IPS-18a (cell line): ENCODE data around the gene EXOC3L4.
"Not testable (repeated sequence)": the region's sequence is repeated elsewhere in the genome, so short reads cannot be mapped to it uniquely, and the experiment has no call there.

Experiments
- H3K27ac ChIP-seq: one replicate; pipeline ENCODE4 v1.5.1; 2013; ENCODE audit warnings: low read length
- H3K27me3 ChIP-seq: one replicate; pipeline ENCODE4 v1.6.1; 2013; ENCODE audit warnings: mild to moderate bottlenecking, low read length; ENCODE audit not compliant: control insufficient read depth, insufficient read depth
- H3K36me3 ChIP-seq: one replicate; pipeline ENCODE4 v1.6.1; 2013; ENCODE audit warnings: low read depth, low read length; ENCODE audit not compliant: control insufficient read depth
- H3K4me1 ChIP-seq: one replicate; pipeline ENCODE4 v1.6.1; 2013; ENCODE audit warnings: low read depth, low read length; ENCODE audit not compliant: control insufficient read depth
- H3K4me3 ChIP-seq: one replicate; pipeline ENCODE4 v1.5.1; 2013; ENCODE audit warnings: low read length
- H3K9ac ChIP-seq: one replicate; pipeline ENCODE4 v1.6.1; 2013; ENCODE audit warnings: mild to moderate bottlenecking, low read length, moderate library complexity
- H3K9me3 ChIP-seq: one replicate; pipeline ENCODE4 v1.6.1; 2013; ENCODE audit warnings: low read depth, low read length; ENCODE audit not compliant: control insufficient read depth

Gene EXOC3L4

DNA sequence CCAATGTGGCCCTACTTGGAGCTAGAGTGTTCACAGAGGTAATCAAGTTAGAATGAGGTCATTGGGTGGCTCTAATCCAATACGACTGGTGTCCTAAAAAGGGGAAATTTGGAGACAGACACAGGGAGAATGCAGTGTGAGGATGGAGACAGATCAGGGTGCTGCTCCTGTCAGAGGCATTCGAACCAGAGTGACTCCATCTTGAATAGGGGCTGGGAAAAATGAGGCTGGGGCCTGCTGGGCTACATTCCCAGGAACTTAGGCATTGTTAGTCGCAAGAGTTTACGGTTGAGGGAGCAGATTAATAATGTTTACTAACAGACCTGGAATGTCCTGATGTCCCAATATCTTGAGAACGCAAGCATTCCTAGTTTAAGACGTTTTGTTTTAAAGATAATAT is 49.0 kb downstream of the EXOC3L4 start:
- no peaks in the 10 kb centered on the region for H3K9me3 ChIP-seq
- H3K4me3 ChIP-seq, result no peak overlapping the region
- H3K27ac ChIP-seq, result no peak overlapping the region
- peaks cover 6% of the 10 kb centered on the region for H3K4me1 ChIP-seq
- H3K36me3 ChIP-seq, result no peaks in the 10 kb centered on the region
- peaks cover 18% of the 10 kb centered on the region for H3K27me3 ChIP-seq
- H3K9ac ChIP-seq, result no peak overlapping the region

DNA sequence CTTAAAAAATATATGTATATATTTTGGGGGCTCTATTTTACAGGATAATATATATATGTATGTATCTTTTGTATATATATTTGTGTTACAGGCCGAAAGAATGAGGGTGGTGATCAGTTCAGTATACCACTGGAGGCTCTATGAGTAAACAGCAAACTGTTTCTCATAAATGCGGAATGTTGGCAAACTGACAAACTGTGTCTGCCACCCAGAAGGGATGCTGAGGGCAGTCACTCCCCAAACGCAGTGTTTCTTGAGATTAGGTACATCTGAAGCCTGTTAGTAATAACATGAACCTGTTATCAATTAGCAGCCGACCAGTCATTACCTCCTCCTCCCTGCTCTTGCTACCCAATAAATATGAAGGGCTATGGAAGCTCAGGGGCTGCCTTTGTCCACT is 49.6 kb downstream of the EXOC3L4 start:
- Histone ChIP-seq H3K9ac (no peak overlapping the region), H3K27me3 (peaks cover 15% of the 10 kb centered on the region), H3K9me3 (no peaks in the 10 kb centered on the region), H3K4me1 (peaks cover 6% of the 10 kb centered on the region), H3K27ac (no peak overlapping the region), H3K4me3 (no peak overlapping the region), H3K36me3 (no peaks in the 10 kb centered on the region)

DNA sequence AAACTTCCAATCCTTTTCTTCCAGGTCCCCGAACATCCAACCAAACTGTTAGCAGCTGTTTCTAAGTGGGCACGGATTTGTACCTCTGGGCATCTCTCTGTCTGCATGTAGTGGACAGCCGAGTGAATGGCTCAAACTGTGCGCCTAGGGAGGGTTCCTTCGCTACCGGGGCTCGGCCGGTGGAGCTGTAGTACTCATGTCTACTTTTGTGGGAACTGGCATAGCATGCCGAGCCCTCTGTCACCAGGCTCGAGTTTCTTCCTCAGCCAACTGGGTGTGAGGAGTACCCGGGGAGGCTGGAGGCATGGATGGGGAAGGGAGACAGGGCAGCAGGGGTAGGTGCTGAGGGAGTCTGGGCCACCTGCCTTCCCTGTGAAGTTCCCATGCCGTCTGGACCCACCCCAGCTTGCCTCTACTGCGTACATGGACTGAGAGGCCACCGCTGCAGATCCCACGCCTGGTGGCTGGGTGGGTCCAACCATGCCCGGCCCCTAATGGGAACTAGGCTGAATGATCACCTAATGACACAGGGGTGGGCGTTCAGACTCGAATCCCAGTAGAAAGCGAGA is 51.7 kb downstream of the EXOC3L4 start:
- no peaks in the 10 kb centered on the region for H3K27me3 ChIP-seq
- no peak overlapping the region for H3K9ac ChIP-seq
- no peak overlapping the region for H3K27ac ChIP-seq
- no peaks in the 10 kb centered on the region for H3K9me3 ChIP-seq
- no peaks in the 10 kb centered on the region for H3K4me1 ChIP-seq
- no peak overlapping the region for H3K4me3 ChIP-seq
- no peaks in the 10 kb centered on the region for H3K36me3 ChIP-seq

DNA sequence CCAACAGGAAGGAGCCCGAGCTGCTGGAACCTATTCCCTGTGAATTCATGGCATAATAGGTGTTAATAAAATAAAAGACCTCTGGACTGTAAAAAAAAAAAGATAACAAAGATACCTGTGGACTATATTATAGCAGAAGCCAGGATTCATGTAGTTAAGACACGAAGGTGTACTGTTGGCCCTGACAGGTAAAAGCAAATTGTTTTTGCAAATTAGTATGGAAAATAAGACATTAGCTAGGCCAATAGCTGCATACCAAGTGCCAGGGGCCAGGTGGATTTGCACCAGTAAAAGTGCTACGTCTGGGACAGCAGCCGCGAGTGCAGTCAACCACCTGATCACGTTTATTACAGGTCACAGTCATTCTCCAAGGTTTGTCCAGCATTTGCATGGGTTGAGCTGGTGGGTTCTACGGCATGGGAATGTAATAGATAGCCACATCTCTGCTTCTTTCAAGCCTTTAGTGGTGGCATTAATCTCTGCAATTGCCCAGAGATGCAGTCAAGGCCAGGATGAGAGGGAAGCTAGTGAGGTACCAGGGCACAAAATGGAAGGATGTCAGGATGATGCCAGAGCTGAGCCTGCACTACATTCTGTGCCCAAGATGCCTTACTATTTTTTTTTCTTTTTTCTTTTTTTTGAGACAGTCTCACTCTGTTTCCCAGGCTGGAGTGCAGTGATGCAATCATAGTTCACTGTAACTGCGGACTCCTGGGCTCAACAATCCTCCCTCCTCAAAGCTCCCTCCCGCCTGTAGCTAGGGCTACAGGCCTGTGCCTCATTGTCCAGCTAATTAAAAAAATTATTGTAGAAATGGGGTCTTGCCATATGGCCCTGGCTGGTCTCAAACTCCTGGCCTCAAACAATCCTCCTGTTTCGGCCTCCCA is 55.1 kb downstream of the EXOC3L4 start:
- Histone ChIP-seq H3K27me3 (no peaks in the 10 kb centered on the region), H3K36me3 (no peaks in the 10 kb centered on the region), H3K9ac (no peak overlapping the region), H3K9me3 (no peaks in the 10 kb centered on the region), H3K4me1 (no peaks in the 10 kb centered on the region), H3K4me3 (no peak overlapping the region), H3K27ac (no peak overlapping the region)

DNA sequence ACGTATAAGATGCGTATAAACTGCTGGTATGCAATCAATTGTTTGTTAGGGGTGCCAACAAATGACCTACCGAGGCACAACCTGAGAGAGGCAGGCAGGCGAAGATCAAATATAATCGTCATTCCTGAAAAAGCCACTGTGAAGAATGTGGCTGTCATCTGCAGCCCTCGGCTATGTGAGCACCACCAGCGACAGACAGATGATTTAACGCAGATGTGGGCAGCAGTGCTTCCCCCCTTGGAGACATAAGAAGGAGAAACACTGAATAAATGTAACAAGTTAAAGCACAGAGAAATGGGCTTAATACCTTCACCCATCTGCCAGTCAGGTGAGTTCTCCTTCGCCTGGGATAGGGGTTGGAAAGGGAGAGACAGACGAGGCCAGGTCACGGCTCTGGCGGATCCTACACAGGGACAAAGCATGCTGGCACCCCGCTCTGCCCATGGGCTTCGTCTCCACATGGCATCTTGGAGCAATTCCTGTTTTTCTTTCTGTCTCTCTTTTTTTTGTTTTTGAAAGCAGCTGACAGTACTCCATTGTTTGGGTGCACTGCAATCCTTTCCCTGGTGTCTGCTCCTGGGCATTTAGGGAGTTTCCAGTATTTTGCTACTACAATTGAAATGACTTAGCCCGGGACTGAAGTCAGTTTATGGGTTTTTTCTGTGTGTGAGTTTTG is 56.9 kb downstream of the EXOC3L4 start:
- Histone ChIP-seq H3K27ac (no peak overlapping the region), H3K36me3 (no peaks in the 10 kb centered on the region), H3K9ac (no peak overlapping the region), H3K27me3 (no peaks in the 10 kb centered on the region), H3K4me3 (no peak overlapping the region), H3K9me3 (no peaks in the 10 kb centered on the region), H3K4me1 (no peaks in the 10 kb centered on the region)

DNA sequence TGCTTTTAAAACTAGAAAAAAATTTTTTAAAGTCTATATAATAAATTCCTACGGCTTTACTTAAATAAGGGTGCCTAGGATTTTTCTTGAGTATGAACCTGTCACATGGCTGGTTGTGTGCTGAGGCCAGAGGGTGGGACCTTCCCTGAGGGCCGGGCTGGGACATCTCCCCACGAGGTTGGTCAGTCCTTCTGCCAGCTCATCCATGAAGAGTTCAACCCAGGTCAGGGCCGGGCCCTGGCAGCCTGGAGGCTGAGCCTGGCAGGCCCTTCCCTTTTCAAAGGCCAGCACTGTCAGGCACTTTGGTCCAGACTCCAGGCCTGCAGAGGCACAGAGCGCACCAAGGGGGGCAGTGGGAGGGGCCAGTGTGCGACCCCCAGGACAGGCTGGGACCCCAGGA is 60.5 kb downstream of the EXOC3L4 start:
- Histone ChIP-seq H3K36me3 (no peaks in the 10 kb centered on the region), H3K27ac (no peak overlapping the region), H3K4me1 (peaks cover 3% of the 10 kb centered on the region), H3K9ac (no peak overlapping the region), H3K4me3 (no peak overlapping the region), H3K9me3 (no peaks in the 10 kb centered on the region), H3K27me3 (no peaks in the 10 kb centered on the region)

DNA sequence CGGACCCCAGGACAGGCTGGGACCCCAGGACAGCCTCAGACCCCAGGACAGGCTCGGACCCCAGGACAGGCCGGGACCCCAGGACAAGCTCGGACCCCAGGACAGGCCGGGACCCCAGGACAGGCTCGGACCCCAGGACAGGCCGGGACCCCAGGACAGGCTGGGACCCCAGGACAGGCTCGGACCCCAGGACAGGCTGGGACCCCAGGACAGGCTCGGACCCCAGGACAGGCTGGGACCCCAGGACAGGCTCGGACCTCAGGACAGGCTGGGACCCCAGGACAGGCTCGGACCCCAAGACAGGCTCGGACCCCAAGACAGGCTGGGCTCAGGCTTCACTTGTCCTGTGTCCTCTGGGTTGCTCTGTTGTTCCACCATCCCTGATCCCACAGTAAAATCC is 60.9 kb downstream of the EXOC3L4 start:
- not testable (repeated sequence) for H3K27me3 ChIP-seq, H3K9ac ChIP-seq, H3K4me1 ChIP-seq, H3K27ac ChIP-seq, H3K9me3 ChIP-seq, H3K4me3 ChIP-seq, H3K36me3 ChIP-seq

DNA sequence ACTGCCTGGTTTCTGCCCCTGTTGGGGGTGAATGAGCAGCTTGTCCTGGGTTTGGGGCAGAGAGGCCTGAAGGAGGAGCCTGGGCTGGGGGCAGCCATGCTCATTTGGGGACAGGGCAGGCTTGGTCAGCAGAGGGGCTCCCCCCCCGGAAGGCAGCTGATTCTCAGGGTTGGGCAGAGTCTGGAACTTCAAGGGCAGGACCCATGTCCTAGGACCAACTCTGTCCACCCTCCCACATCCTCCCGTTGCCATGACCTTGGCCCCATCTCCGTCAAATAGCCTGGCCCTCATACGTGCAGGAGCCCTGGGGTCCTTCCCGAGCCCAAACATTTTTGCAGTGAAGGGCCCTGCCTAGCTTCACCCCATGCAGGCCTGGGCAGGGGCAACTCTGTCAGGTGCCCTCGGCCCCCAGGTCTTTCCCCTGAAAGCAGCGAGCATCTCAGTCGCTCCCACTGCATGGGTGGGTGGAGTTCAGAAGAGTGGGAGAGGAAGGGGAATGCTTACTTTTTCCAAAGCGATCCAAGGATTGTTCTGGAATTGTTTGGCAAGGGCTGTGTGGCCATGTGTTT is 61.4 kb downstream of the EXOC3L4 start:
- no peaks in the 10 kb centered on the region for H3K36me3 ChIP-seq
- H3K27ac ChIP-seq, result no peak overlapping the region
- peaks cover 3% of the 10 kb centered on the region for H3K4me1 ChIP-seq
- H3K9me3 ChIP-seq, result no peaks in the 10 kb centered on the region
- no peaks in the 10 kb centered on the region for H3K27me3 ChIP-seq
- no peak overlapping the region for H3K4me3 ChIP-seq
- H3K9ac ChIP-seq, result no peak overlapping the region

DNA sequence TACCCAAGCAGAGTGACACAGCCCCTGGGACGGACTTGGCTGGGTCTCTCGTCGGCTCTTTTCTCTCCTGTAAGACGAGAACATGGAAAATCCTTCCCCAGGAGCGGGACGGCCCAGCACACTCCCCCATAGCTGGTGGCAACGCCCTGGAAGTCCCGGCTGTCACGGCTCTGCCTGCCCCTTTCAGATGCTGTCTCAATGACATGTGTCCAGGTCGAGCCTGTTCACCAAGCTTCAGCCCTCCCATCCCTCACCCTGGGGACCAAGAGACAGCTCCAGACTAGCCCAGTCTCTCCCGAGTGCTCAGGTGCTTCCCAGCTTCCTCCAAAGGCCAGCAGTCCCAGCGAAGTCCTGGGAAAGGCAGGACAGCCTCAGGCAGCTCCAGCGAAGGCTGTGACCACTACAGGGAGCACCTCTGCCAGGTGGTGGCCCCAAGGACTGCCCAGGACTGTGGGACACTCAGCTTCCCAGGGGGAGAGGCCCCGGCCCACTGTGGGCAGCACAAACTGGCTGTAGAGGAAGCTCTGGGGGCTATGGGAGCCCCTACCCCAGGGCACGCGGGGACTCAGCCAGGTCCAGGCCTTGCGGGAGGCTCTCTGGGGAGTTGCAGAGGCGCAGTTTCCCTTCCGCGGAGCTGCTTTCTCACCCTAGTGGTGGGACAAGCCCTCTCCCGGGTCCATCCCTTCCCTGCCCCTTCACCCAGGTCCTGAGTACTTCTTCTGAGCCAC is 62.3 kb downstream of the EXOC3L4 start:
- H3K9ac ChIP-seq, result no peak overlapping the region
- no peak overlapping the region for H3K27ac ChIP-seq
- H3K9me3 ChIP-seq, result no peaks in the 10 kb centered on the region
- H3K27me3 ChIP-seq, result no peaks in the 10 kb centered on the region
- no peak overlapping the region for H3K4me3 ChIP-seq
- H3K4me1 ChIP-seq, result peaks cover 3% of the 10 kb centered on the region
- H3K36me3 ChIP-seq, result no peaks in the 10 kb centered on the region

DNA sequence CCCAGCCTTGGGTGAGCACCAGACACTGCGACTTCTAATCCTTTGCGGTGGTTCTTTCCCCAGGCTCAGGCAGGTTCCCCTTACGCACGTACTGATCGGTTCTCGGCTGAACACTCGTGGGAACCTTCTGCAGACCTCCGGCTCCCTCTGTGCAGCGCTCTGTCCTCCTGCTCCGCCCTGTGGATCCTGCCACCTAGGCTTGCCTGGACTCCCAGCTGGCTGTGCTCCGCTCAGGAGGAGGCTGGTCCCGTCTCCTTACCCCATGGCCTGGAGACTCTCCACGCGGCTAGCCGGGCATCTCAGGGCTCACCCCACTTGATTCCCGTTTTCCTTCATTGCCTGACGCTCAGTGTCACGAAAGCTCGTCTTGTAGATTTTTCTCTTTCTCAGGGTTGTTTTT is 63.4 kb downstream of the EXOC3L4 start:
- H3K9me3 ChIP-seq, result no peaks in the 10 kb centered on the region
- no peak overlapping the region for H3K9ac ChIP-seq
- H3K27me3 ChIP-seq, result no peaks in the 10 kb centered on the region
- H3K4me1 ChIP-seq, result peaks cover 3% of the 10 kb centered on the region
- no peak overlapping the region for H3K4me3 ChIP-seq
- no peak overlapping the region for H3K27ac ChIP-seq
- H3K36me3 ChIP-seq, result no peaks in the 10 kb centered on the region

DNA sequence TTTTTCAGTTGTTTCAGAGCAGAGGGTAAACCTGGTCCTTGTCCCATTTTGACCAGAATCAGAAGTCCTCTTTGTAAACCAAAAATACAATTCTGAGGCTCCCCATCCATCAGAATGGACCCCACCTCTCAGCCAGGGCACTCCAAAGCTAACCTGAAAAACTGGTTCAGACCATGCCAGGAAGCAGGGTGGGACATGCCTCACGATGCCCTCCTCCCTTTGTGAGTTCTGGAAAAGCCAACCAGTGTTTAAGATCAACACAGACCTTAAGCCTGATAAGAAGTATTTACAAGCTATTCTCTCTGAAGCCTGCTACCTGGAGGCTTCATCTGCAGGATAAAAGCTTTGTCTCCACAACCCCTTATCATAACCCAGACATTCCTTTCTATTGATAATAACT is 64.2 kb downstream of the EXOC3L4 start:
- H3K9ac ChIP-seq, result no peak overlapping the region
- peaks cover 3% of the 10 kb centered on the region for H3K4me1 ChIP-seq
- H3K27ac ChIP-seq, result no peak overlapping the region
- H3K4me3 ChIP-seq, result no peak overlapping the region
- H3K27me3 ChIP-seq, result no peaks in the 10 kb centered on the region
- no peaks in the 10 kb centered on the region for H3K36me3 ChIP-seq
- no peaks in the 10 kb centered on the region for H3K9me3 ChIP-seq
